ENCODE measurements around the gene BARHL2.
A peak's percentile ranks its signal among the peaks of the same experiment; 100 is the strongest.

BARHL2 gene

GRCh38 chr1:90716552-90717355 is at the start of gene BARHL2:
Gene BARHL2 (minus strand): TSS chr1:90717302. CDS start chr1:90717195, 107 bp downstream.
- no peak for DNase-seq

GRCh38 chr1:90763930-90764329 is 46.8 kb upstream of the BARHL2 start:
- no peak for DNase-seq

- DNase-seq, result no peak
Observed at GRCh38 chr1:90763506-90763905, 46.4 kb upstream of the BARHL2 start.

- DNase-seq, result no peak
Observed at GRCh38 chr1:90761781-90762589, 44.9 kb upstream of the BARHL2 start.

GRCh38 chr1:90761156-90761555 is 44.1 kb upstream of the BARHL2 start:
- no peak for DNase-seq

DNA sequence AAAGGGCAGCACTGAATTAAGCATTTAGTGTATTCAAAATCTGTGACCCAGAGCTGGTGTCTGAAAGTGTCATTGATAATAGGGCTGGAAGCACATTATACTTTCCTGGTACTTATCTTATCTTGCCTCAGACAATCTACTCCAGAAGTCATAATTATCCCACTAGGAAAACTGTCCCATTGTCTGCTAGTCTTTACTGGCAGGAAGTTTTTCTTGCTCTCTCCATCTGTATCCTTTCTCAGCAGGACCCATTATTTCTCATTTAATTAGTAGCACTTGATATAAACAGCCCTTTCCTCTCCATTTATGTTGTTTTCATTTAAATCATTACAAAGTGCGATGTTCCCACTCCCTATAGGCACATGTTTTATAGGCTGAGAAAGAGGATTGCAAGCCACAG is 36.5 kb upstream of the BARHL2 start:
- no peak for DNase-seq

DNA sequence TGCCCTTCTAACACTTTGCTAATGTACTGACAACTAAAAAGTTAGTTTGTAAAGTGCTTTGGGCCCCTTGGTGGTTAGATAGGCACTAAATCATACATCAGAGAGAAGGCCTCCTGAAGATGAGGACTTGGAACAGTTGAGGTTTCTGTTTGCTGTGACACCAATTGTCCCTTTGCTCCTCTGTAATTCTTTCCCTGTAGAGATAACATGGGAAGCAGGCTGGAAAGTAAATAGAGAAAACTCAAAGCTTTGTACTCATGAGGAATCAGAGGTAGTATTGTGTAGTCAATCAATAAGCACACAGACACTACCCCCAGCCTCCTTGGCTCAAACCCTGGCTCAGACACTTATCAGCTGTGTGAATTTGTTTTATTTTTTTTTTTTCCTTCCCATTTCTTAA is 31.6 kb upstream of the BARHL2 start:
- no peak for DNase-seq

GRCh38 chr1:90746857-90747256 is 29.8 kb upstream of the BARHL2 start:
- DNase-seq, result no peak

- no peak for DNase-seq
Observed at GRCh38 chr1:90745972-90746371, 28.9 kb upstream of the BARHL2 start.

- DNase-seq, result no peak
Observed at GRCh38 chr1:90732136-90732535, 15.0 kb upstream of the BARHL2 start.

DNA sequence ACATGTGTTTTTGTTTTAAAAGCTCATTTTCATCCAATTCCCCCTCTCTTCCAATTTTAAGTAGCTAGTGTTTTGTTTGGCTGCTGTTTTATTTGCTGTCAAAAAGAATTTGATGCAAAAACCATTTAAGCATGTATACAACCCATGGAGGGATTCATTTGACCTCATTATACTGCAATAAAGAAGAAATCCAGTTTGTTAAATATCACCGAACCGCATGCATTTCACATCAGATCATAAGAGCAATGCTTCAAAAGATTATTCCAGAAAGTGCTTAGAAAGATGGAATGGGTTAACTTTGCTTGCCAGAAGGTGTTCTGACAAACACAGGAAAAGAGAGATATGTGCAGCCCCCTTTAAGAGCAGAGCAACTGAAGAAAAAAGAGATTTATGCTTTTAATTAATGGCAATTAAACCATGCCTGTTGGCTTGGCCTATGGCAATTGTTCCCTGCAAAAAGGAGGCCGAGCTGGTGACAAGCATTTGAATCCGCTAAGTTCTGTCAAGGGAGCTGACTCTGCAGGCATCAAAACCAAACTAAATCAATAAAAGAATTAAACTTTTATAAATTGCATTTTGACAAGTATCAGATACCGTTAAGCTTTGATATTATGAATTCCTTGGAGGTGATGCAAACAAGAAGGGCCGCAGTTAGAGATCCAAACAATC is 14.4 kb upstream of the BARHL2 start:
- DNase-seq, result no peak

- DNase-seq, result peak in 1 of 2 experiments; percentile 6
Observed at GRCh38 chr1:90730243-90731022, 13.3 kb upstream of the BARHL2 start.

- DNase-seq, result peak in 1 of 2 experiments; percentile 26
Observed at GRCh38 chr1:90729504-90730242, 12.6 kb upstream of the BARHL2 start.

GRCh38 chr1:90728502-90729287 is 11.6 kb upstream of the BARHL2 start:
- DNase-seq, result no peak

DNA sequence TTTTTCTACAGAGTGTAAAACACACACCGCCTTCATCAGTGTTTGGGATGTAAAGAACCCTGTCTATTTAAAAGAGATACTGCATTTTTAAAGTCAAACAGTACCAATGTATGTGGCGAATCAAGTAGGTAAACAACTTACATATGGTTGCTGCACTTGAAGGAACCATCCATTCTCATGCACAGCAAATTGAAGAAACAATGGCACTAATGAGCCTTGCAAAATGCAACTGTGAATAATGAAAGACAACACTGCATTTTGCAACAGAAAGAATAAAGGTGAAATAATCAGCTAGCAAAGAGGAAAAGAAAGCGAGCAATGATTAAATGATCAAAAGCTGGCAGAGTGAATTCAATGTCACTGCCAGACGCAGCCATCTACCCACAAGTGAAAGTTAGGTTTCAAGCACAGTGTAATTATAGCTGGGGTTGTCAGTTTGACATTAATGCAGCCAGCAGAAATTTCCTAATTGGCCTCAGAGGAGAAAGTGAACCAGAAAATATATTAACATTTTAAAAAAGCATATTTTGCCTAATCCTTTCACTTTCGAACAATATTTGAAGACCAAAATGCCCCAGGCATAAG is 10.9 kb upstream of the BARHL2 start:
- DNase-seq, result no peak

GRCh38 chr1:90726986-90727480 is 9.9 kb upstream of the BARHL2 start:
- no peak for DNase-seq

GRCh38 chr1:90726425-90726985 is 9.4 kb upstream of the BARHL2 start:
- DNase-seq, result no peak

DNA sequence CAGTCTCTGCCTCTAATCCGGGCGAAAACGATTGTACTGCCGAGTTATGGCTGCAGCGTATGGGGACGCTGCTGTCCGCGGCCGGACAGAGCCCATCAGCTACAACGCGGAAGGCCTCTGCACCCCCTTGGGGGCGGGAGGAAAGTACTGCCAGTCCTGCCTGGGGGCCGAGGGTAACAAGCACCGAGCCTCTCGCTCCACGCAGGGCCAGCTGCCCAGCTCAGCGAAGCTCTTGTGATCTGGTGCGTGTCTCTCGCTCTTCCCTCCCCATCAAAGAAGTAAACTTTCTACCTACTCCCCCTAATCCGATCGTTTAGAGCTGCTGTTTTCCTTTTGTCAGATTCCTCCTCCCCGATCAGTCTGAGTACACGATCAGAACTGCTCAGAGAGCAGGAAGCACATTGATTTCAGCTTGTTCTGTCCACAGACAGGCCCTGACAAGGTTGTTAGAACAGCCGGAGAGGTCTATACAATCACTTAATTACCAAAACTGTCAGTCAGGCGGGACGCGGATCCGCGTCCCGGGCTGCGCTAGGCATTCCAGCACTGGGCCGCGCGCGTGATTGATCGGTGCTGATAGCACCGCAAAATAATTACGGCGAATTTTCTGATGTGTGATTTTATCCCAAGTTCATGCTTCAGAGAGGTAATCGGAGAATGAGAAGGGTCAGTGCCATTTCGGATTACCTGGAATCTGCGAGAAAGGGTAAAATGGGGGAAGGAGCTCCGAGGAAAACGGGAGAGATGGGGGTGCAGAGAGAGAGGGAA is 8.7 kb upstream of the BARHL2 start:
- no peak for DNase-seq

DNA sequence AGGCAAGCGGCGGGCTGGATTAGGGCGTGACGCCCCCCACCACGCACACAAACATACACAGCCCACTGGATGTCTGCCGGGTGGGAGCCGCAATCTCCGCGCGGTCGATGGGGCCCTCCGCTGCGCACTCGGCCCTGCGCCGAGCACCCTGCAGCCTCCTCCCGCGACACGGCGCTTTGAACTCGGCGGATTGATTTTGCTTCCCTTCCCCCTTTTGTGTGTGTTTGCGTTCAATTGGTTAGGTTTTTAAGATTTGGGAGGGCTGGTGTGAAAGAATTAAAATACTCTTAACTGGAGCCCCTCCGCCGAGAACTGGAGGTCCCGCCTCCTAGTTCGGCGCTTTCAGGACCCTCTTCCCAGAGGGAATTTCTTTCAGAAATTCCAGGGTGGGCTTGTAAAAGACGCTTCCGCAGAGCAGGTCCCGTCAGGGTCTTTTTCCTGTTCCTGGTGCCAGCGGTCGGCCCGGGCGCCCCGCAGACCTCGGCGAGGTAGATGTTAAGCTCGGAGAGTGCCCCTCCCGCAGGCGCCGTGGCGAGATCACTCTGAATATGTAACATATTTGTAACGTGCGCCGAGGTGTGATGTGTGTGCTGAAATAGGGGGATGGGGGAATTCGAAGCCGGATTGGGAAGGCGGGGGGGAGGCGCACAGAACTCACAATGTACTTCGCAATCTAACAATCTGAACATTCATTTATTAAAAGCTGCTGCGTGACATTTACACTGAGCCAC is 8.0 kb upstream of the BARHL2 start:
- no peak for DNase-seq

All from activated CD4-positive, alpha-beta T cell treated with anti-CD3 and anti-CD28 coated beads, Interleukin-2, amount 50 U/mL, for 48 hours (primary cell).